KG1 (cell line): ENCODE data around the gene CCDC33.

Source experiments
- DNase-seq: peaks from one replicate; lab custom pipeline; 2025; lab: John Stamatoyannopoulos, UW

Gene CCDC33

GRCh38 chr15:74208901-74209559, 27.1 kb upstream of the CCDC33 start:
- DNase-seq = no peak

GRCh38 chr15:74209560-74209958, 26.6 kb upstream of the CCDC33 start:
- DNase-seq = no peak

DNA sequence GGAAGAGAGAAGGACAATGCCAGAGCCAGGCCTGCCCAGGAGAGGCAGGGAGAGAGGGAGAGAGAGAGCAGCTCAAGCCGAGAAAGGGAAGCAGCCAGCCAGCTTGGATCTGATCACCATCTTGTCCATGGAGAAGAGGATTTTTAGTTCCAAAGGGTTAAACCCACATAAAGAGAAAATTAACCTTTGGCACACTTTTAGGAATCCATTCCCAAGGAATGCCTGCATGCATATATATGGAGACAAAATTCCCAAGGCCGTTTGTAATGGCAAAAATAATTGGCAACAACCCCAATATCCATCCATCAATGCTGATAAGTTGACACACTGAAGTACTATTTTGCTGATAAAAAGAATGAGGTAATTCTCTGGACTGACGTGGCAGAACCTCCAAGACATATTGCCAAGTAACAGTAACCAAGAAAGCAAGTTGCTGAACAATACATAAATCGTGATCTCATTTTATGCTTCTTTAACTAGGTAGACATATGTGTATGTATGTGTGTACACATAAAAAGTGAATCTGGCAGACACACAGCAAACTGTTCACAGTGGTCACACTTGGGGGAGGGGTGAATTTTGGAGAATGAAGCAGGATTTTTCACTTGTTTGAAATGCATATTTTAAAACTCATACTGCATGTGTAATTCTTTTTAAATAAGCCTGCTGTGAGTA, 26.0 kb upstream of the CCDC33 start:
- DNase-seq = no peak

DNA sequence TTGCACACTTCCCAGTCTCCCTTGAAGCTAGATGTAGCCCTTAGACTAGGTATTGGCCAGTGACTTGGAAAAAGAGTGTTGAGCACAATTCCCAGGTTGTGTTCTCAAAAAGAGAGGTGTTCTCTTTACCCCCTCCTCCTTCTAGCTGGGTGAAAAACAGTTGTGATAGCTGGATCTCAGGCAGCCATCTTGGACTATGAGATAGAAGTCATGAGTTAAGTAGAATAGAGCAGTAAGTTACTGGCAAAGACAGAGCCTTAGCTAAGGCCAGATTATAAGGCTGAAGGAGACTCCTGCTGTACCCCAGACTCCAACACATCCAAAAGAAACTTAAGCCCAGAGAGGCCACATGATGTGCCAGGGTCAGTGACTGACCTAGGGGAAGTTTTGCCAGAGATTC, 25.4 kb upstream of the CCDC33 start:
- no peak for DNase-seq

GRCh38 chr15:74211656-74212055, 24.5 kb upstream of the CCDC33 start:
- no peak for DNase-seq

DNA sequence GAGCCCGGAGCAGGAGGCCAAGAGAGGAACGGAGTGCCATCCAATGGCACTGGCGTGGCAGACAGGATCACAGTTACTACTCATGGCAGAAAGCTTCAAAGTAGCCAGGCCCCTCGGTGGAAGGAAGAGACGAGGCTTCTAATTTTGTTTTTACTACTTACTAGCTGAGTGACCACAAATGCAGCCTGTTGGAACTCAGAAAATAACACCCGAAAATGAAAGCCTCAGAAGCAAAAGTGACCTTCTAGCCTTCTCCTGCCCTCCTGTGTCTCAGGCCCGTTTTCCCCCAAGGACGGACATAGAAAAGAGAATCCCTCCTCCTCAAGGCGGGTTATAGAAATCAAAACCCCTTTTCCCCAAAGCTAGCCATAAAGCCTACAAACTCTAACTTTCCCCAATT, 23.6 kb upstream of the CCDC33 start:
- no peak for DNase-seq

GRCh38 chr15:74213858-74214284, 22.3 kb upstream of the CCDC33 start:
- no peak for DNase-seq

- DNase-seq = no peak
Measured at GRCh38 chr15:74214324-74215021, 21.7 kb upstream of the CCDC33 start.

- DNase-seq = no peak
Measured at GRCh38 chr15:74215958-74216357, 20.2 kb upstream of the CCDC33 start.

DNA sequence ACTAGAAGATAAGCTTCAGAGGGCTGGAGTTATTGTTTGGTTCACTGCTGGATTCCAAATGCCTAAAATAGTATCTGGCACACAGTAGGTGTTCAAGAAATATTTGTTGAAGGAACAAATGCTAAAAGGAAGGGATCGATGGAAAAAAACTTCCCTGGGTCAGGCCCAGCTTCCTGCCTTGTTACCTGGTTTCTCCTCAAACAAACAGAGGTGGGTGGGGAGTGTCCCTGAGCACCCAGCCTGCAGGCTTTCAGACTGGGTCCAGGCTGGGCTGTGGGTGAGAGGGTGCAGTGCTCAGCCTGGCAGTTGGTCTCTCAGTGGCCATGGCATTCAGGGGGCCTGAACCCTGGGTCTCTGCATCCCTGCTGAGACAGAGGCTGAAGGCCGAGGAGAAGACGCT, 19.2 kb upstream of the CCDC33 start:
- no peak for DNase-seq

DNA sequence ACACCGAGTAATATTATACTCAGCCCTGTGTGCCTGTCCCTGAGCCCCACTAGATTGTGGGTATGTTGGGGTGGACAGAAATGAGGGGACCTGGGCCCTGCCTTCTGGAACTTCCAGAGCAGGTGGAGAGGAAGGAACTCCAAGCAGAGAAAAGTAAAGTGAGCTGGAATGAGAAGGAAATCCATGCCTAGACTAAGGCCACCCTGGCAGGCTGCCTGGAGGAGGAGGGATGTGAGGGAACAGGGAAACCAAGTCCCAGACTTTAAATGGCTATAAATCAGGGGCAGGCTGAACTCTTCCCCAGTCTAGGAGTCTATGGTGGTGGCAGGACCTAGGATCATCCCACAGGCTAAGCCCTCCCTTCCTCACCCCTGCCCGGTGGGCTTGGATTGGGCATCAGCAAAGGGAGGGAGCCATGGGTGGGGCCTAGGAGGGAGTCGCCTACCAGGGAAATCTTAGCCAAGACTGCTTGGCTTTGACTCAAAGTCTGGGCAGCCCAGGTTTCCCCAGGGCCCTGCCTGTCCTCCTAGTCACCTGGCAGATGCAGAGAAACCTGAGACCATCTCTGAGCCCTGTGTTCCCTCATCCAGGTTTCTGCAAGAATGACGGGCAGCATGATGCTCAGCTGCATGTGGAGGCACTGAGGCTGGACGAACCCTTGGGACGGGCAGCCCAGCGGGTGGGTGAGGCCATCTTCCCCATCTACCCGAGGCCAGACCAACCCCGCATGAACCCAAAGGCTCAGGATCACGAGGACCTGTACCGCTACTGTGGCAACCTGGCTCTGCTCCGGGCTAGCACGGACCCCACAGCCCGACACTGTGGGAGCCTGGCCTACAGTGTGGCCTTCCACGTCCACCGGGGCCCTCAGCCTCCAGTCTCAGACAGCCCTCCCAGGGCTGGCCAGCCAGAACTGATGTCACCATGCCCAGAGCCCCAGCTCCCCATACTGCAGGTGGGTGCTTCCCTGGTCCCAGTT, 17.9 kb upstream of the CCDC33 start:
- no peak for DNase-seq

GRCh38 chr15:74220475-74221248, 15.5 kb upstream of the CCDC33 start:
- no peak for DNase-seq

DNA sequence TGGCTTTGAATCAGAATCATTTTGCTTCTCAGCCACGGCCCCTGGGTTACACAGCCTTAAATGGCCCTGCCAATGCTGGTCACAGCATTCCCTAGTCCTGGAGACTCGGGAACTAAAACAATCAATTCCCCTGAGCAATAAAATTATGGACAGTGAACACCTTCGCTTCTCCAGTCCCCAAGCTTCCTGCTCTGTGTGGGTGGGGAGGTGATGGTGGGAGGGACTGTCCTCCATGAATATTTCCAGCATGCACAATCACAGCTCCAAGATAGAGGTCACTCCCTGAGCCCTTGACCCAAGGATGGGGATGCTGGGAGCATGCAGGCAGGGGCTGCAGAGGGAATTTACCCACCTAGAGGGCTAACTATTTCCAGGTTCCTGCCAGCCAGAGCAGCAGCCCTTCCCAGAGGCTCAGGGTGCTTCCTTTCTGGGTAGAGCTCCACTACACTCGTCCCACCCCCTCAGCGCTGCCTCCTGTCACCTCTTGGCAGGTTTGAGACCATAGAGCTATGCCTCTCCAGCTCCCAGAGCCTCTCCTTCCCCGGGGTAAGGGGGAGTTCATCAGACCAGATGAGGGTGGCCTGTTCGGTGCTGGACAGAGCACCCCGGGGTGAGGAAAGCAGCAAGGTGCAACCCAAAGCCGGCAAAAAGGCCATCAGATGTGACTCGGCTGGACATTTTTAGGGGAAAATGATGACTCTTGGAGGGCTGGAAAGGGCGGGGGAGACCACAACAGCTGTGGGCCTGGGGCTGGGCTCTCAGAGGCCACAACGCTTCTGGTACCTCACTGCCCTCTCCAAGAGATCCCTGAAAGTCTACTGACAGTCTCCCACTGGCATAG, 14.5 kb upstream of the CCDC33 start:
- DNase-seq = no peak

DNA sequence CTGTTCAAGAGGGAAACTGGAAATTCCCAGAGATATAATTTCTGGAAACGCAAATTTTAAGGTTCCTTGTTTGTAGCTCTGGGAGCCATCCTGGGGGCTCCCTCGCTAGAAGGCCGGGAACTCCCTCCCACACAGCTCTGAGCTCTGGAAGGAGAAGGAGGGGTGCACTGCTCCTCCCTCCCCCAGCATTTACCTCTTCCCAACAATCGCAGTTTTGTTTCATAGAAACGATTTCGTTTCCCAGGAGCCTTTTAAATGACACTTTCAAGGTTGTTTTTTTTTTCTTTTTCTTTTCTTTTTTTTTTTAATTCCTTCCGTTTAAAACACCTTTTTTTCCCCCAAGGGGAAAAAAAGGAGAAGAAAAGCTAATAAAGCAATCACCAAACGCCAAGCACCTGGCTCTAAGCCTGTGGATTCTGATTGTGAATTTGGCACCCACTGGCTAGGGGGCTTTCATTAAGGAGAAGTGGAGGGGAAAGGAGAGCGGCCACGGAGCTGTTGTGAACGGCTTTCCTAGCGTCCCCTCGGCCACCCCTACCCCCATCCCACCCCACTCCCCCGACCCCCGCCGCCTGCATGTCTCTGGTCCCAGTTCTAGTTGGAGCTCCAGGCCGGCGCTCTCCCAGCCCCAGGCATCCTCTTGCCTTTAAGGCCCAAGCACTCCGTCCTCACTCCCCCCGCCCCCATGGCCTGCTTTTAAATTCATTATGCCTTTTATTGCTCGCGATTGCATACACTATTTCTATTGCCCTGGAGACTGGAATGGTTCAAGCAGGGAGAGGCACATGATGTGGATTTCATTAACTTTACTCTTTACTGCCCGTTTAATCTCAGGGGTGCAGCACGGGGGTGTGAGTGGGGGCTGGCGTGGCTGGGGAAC, 13.6 kb upstream of the CCDC33 start:
- no peak for DNase-seq

DNA sequence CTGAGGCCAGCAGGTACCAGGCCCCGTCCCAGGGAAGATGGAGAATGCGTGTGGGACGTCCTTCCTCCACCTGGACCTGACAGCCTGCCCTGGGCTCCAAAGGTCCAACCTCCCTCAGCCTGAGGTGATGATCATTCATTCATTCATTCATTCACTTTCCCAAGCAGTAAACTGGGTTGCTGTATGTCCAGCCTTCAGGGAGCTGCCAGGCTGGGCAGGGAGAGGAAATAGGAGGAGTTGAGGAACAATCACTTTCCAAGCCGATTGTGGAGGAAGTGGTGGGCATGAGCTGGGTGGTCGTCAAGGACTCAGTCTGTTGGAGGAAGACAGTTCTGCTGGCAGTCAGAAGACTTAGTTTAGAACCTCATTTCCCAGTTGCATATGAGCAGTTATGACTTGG, 10.2 kb upstream of the CCDC33 start:
- DNase-seq = no peak

DNA sequence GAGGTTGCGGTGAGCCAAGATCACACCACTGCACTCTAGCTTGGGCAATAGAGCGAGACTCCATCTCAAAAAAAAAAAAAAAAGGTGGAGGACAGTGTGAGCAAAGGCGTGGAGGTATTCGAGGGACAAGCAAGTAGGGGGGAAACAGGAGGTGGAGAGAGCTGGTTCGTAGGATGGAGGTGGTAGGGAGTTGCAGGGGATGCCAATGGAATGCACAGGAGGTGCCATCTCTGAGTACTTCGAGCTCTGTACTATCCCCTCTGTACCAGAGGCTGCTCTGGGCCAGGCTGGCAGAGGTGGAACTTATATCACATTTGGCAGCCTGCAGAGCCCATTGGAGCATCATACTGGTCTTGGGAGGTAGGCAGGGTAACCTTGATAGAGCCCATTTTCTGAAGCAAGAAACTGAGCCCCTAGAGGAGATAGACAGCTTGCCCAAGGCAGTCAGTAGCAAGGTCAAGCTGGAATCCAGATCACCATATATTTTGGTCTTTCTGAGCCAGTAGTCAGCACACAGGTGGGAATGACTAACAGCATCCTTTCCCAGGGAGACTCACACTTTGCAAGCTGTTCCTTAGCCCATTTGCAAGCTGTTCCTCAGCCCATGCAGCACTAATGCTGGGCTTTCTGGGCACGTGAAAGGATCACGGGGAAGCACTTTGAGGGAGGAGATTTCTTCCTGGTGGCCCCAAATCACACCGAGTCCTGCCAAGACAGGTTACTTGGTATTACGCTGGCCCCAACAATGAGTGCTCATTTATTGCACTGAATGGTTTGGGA, 9.2 kb upstream of the CCDC33 start:
- DNase-seq = no peak

- DNase-seq = no peak
Measured at GRCh38 chr15:74227968-74228722, 8.0 kb upstream of the CCDC33 start.

- no peak for DNase-seq
Measured at GRCh38 chr15:74228723-74229081, 7.4 kb upstream of the CCDC33 start.
